Liver (tissue), 3 donors: ENCODE results near the gene NPEPPS.

Experiments
- RAD21 ChIP-seq, 2 donors: IDR thresholded peaks; 2 replicates each; pipeline ENCODE4 v1.6.1; 2016; ENCODE audit warnings: antibody characterized with exemption in 2 of 2, mild to moderate bottlenecking in 2 of 2
- YY1 ChIP-seq: IDR thresholded peaks from 2 replicates; pipeline ENCODE4 v1.6.1; 2016; ENCODE audit warnings: antibody characterized with exemption, mild to moderate bottlenecking
- TF ChIP-seq, protein P1 (sequence below): fragments of 150-350 bp; IDR thresholded peaks from 2 replicates; pipeline ENCODE4 v1.5.1; 2017; ENCODE audit warnings: improper control_type of control experiment, low read depth, low read length; ENCODE audit not compliant: missing input control
- donor health status: healthy.
- donor health status: healthy.

DNA sequence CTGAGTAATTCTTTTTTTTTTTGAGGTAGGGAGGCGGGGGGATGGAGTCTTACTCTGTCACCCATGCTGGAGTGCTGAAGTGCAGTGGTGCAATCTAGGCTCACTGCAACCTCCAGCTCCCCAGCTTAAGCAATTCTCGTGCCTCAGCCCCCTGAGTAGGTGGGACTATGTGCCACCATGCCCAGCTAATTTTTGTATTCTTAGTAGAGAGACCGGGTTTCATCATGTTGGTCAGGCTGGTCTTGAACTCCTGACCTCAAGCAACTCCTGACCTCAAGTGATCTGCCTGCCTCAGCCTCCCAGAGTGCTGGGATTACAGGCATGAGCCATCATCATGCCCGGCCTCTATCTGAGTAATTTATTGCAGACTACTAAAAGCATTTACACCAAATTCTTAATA, 138.2 kb downstream of the NPEPPS start:
- TF ChIP-seq, protein P1, sequence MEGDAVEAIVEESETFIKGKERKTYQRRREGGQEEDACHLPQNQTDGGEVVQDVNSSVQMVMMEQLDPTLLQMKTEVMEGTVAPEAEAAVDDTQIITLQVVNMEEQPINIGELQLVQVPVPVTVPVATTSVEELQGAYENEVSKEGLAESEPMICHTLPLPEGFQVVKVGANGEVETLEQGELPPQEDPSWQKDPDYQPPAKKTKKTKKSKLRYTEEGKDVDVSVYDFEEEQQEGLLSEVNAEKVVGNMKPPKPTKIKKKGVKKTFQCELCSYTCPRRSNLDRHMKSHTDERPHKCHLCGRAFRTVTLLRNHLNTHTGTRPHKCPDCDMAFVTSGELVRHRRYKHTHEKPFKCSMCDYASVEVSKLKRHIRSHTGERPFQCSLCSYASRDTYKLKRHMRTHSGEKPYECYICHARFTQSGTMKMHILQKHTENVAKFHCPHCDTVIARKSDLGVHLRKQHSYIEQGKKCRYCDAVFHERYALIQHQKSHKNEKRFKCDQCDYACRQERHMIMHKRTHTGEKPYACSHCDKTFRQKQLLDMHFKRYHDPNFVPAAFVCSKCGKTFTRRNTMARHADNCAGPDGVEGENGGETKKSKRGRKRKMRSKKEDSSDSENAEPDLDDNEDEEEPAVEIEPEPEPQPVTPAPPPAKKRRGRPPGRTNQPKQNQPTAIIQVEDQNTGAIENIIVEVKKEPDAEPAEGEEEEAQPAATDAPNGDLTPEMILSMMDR = no peak
- TF ChIP-seq YY1 = no peak
- TF ChIP-seq RAD21 (IDR thresholded peaks at IDR 0.05) = no peak
